ENCODE measurements around the gene ABCA1. TPM values are rescaled to one million over a fixed set of nuclear protein-coding genes. Genes with fewer than 3 reads are reported as not detected.
A peak's percentile ranks its signal among the peaks of the same experiment; 100 is the strongest.

The ABCA1 gene
- total and polyA plus RNA-seq, 2 of the 4 experiments (the other 2 are of a cell fraction) = 5.8 to 52.2 TPM

DNA sequence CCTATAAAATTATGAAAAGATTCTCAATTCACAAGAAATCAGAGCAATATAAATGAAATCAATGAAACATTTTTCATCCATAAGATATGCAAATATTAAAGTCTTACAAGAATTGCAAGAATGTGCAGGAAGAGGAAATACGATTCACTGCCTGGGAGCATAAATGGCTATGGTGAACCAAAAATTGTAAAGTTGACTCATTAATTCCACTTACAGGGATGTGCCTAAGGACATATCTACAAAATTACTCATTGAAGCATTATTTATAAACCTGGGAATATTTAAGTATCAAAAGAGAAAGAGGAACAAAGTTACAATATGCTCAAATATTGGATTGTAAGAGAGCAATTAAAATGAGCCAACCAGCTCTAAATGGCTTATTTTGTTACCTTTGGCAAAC, 187.3 kb downstream of the ABCA1 start:
- Histone ChIP-seq H3K4me2 (ENCODE audit: low read depth, low read length) (no peak overlapping the region), H2AK5ac (ENCODE audit: low read depth, low read length) (no peak overlapping the region), H2AFZ (replicated peaks; ENCODE audit: low read length, poor library complexity) (no peak overlapping the region), H3K18ac (ENCODE audit: low read depth, low read length) (no peak overlapping the region), H3K4me3 (ENCODE audit: insufficient read depth, low read depth, low read length) (no peak overlapping the region), H3K9me3 (ENCODE audit: control insufficient read depth, insufficient read depth, low read length) (no peaks in the 10 kb centered on the region), H3K27me3 (ENCODE audit: control insufficient read depth, insufficient read depth, low read length) (no peaks in the 10 kb centered on the region), H2BK20ac (ENCODE audit: low read depth, low read length) (no peak overlapping the region), H3K4ac (ENCODE audit: low read depth, low read length) (no peak overlapping the region; the same call in 1 of the 2 replicates), H3K27ac (ENCODE audit: insufficient read depth, low read length) (no peak overlapping the region), H2BK15ac (ENCODE audit: low read depth, low read length) (no peak overlapping the region), H2BK120ac (ENCODE audit: low read depth, low read length) (no peak overlapping the region), H3K79me1 (ENCODE audit: low read depth in 1 of 2, low read length in 2 of 2) (no peaks in the 10 kb centered on the region), H3K9me1 (ENCODE audit: insufficient read depth, low read length) (no peaks in the 10 kb centered on the region), H4K8ac (ENCODE audit: low read depth in 2 of 2, low read length in 2 of 2) (no peak overlapping the region), H2BK5ac (ENCODE audit: low read depth, low read length, poor library complexity, severe bottlenecking) (peak overlapping the region; percentile 39), H3K4me1 (ENCODE audit: control insufficient read depth, insufficient read depth, low read length) (no peaks in the 10 kb centered on the region), H4K91ac (ENCODE audit: insufficient read depth, low read depth, low read length) (no peak overlapping the region), H3K14ac (replicated peaks; ENCODE audit: low read depth, low read length) (no peak overlapping the region), H3K23ac (ENCODE audit: low read depth, low read length) (no peak overlapping the region), H3K56ac (ENCODE audit: extremely low read depth, insufficient read depth, low read length) (no peak overlapping the region), H4K5ac (ENCODE audit: low read depth, low read length) (no peak overlapping the region), H3K36me3 (ENCODE audit: control insufficient read depth, insufficient read depth, low read length) (no peaks in the 10 kb centered on the region), H4K20me1 (ENCODE audit: insufficient read depth, low read length) (no peaks in the 10 kb centered on the region), H2AK9ac (replicated peaks; ENCODE audit: low read depth, low read length, poor library complexity) (no peak overlapping the region), H3K9ac (ENCODE audit: low read depth, low read length) (no peak overlapping the region)
- TF ChIP-seq NFE2L2 (IDR thresholded peaks at IDR 0.05; ENCODE audit: low read depth, low read length) = no peak
- no peak for TF ChIP-seq CHD1 (IDR thresholded peaks at IDR 0.05; ENCODE audit: low read depth, low read length)
- no peak for TF ChIP-seq BHLHE40 (IDR thresholded peaks at IDR 0.05; ENCODE audit: low read depth, low read length)
- TF ChIP-seq MXI1 (IDR thresholded peaks at IDR 0.05; ENCODE audit: borderline replicate concordance, low read depth, low read length) = no peak
- TF ChIP-seq SMC3 (IDR thresholded peaks at IDR 0.05; ENCODE audit: low read depth, low read length) = no peak
- no peak for TF ChIP-seq MAZ (IDR thresholded peaks at IDR 0.05; ENCODE audit: borderline replicate concordance, low read depth, low read length)
- TF ChIP-seq MAFK (IDR thresholded peaks at IDR 0.05; ENCODE audit: low read depth, low read length) = no peak
- no peak for TF ChIP-seq RFX5 (IDR thresholded peaks at IDR 0.05; ENCODE audit: low read depth, low read length)
- peak; percentile 68 for ATAC-seq (ENCODE audit: low read depth)
- ChIA-PET CTCF (no interaction called here), POLR2A (ENCODE audit: unreplicated experiment) (no interaction called here)
- intact Hi-C loops (cut with micrococcal nuclease) = no loop called here
- dilution Hi-C loops (cut with HindIII; ENCODE audit: low sequenced_read_pairs, unreplicated experiment) = no loop called here
- in situ Hi-C loops (cut with MboI; ENCODE audit: low sequenced_read_pairs) = no loop called here
- WGBS, 2 experiments (ENCODE audit: extremely low coverage in 2 of 2, insufficient read length in 1 of 2) = no CpG with 5 or more reads among the region's 1 CpG
- BruUV-seq (replicated peaks) = no TSS peak
- DNase-seq = peak; percentile 64
